ENCODE data around the gene GH1.

- TF ChIP-seq CTCF (IDR thresholded peaks at IDR 0.05): no peak
- no peak for TF ChIP-seq POLR2AphosphoS5 (IDR thresholded peaks at IDR 0.05; ENCODE audit: low read depth, low read length)
- TF ChIP-seq REST (IDR thresholded peaks at IDR 0.05; ENCODE audit: insufficient read depth in 1 of 2, low read depth in 2 of 2, low read length in 1 of 2): no peak
These were observed 42.9 kb upstream of the GH1 start for GRCh38 chr17:63961355-63962212.

Measured in Panc1 (cell line).